Measurements from ENCODE around the gene HHAT.
"Not testable (repeated sequence)": the region's sequence is repeated elsewhere in the genome, so short reads cannot be mapped to it uniquely, and the experiment has no call there.

Gene HHAT

GRCh38 chr1:210655511-210655910 is 326.8 kb downstream of the HHAT start:
- no peak for ATAC-seq (ENCODE audit: low read depth)
- Mint-ChIP-seq H3K4me3 (no peak overlapping the region), H3K36me3 (peaks cover 12% of the 10 kb centered on the region), H3K9me3 (peaks cover 3% of the 10 kb centered on the region), H3K4me1 (peaks cover 5% of the 10 kb centered on the region), H3K27me3 (no peaks in the 10 kb centered on the region), H3K27ac (no peak overlapping the region)
- DNase-seq (ENCODE audit: low spot score in 2 of 2): no peak

GRCh38 chr1:210657806-210658205 is 329.1 kb downstream of the HHAT start:
- Mint-ChIP-seq H3K4me3 (no peak overlapping the region), H3K36me3 (peaks cover 12% of the 10 kb centered on the region), H3K27me3 (no peaks in the 10 kb centered on the region), H3K9me3 (peaks cover 3% of the 10 kb centered on the region), H3K4me1 (no peaks in the 10 kb centered on the region), H3K27ac (no peak overlapping the region)
- ATAC-seq (ENCODE audit: low read depth): no peak
- no peak for DNase-seq (ENCODE audit: low spot score in 2 of 2)

- ATAC-seq (ENCODE audit: low read depth); H3K27ac Mint-ChIP-seq; H3K9me3 Mint-ChIP-seq; H3K4me1 Mint-ChIP-seq; DNase-seq (ENCODE audit: low spot score in 2 of 2); H3K36me3 Mint-ChIP-seq; H3K4me3 Mint-ChIP-seq; H3K27me3 Mint-ChIP-seq: not testable (repeated sequence)
These were observed 332.8 kb downstream of the HHAT start for GRCh38 chr1:210661520-210661919.

GRCh38 chr1:210662291-210663050 is 333.8 kb downstream of the HHAT start:
- ATAC-seq (ENCODE audit: low read depth) (no peak), DNase-seq (ENCODE audit: low spot score in 2 of 2) (no peak)
- no peaks in the 10 kb centered on the region for H3K27me3 Mint-ChIP-seq
- peaks cover 7% of the 10 kb centered on the region for H3K36me3 Mint-ChIP-seq
- H3K27ac Mint-ChIP-seq: no peak overlapping the region
- H3K4me3 Mint-ChIP-seq: no peak overlapping the region
- peaks cover 8% of the 10 kb centered on the region for H3K4me1 Mint-ChIP-seq
- H3K9me3 Mint-ChIP-seq: peaks cover 3% of the 10 kb centered on the region

- DNase-seq (ENCODE audit: low spot score in 2 of 2) (no peak), ATAC-seq (ENCODE audit: low read depth) (no peak)
- Mint-ChIP-seq H3K9me3 (no peaks in the 10 kb centered on the region), H3K27me3 (no peaks in the 10 kb centered on the region), H3K4me3 (no peak overlapping the region), H3K27ac (no peak overlapping the region), H3K36me3 (peaks cover 2% of the 10 kb centered on the region), H3K4me1 (peaks cover 8% of the 10 kb centered on the region)
These were observed 335.2 kb downstream of the HHAT start for GRCh38 chr1:210663730-210664573.

GRCh38 chr1:210669951-210670350 is 341.2 kb downstream of the HHAT start:
- ATAC-seq (ENCODE audit: low read depth) (no peak), DNase-seq (ENCODE audit: low spot score in 2 of 2) (no peak)
- H3K36me3 Mint-ChIP-seq: peaks cover 14% of the 10 kb centered on the region
- H3K27me3 Mint-ChIP-seq: no peaks in the 10 kb centered on the region
- H3K9me3 Mint-ChIP-seq: no peaks in the 10 kb centered on the region
- no peak overlapping the region for H3K4me3 Mint-ChIP-seq
- no peak overlapping the region for H3K27ac Mint-ChIP-seq
- H3K4me1 Mint-ChIP-seq: no peaks in the 10 kb centered on the region

GRCh38 chr1:210674151-210674550 is 345.4 kb downstream of the HHAT start:
- peaks cover 28% of the 10 kb centered on the region for H3K36me3 Mint-ChIP-seq
- no peak overlapping the region for H3K27ac Mint-ChIP-seq
- ATAC-seq (ENCODE audit: low read depth) (no peak), DNase-seq (ENCODE audit: low spot score in 2 of 2) (no peak)
- no peaks in the 10 kb centered on the region for H3K27me3 Mint-ChIP-seq
- H3K9me3 Mint-ChIP-seq: no peaks in the 10 kb centered on the region
- no peak overlapping the region for H3K4me3 Mint-ChIP-seq
- no peaks in the 10 kb centered on the region for H3K4me1 Mint-ChIP-seq

- H3K36me3 Mint-ChIP-seq: peaks cover 26% of the 10 kb centered on the region
- H3K27me3 Mint-ChIP-seq: no peaks in the 10 kb centered on the region
- H3K4me1 Mint-ChIP-seq: no peaks in the 10 kb centered on the region
- DNase-seq (ENCODE audit: low spot score in 2 of 2) (no peak), ATAC-seq (ENCODE audit: low read depth) (no peak)
- H3K27ac Mint-ChIP-seq: no peak overlapping the region
- no peak overlapping the region for H3K4me3 Mint-ChIP-seq
- H3K9me3 Mint-ChIP-seq: no peaks in the 10 kb centered on the region
These were observed 347.8 kb downstream of the HHAT start for GRCh38 chr1:210676539-210676938.

- no peak overlapping the region for H3K4me3 Mint-ChIP-seq
- no peaks in the 10 kb centered on the region for H3K27me3 Mint-ChIP-seq
- H3K27ac Mint-ChIP-seq: no peak overlapping the region
- no peaks in the 10 kb centered on the region for H3K9me3 Mint-ChIP-seq
- H3K4me1 Mint-ChIP-seq: no peaks in the 10 kb centered on the region
- peaks cover 26% of the 10 kb centered on the region for H3K36me3 Mint-ChIP-seq
- DNase-seq (ENCODE audit: low spot score in 2 of 2) (no peak), ATAC-seq (ENCODE audit: low read depth) (no peak)
These were observed 348.8 kb downstream of the HHAT start for GRCh38 chr1:210677533-210677932.

GRCh38 chr1:210678306-210678705 is 349.6 kb downstream of the HHAT start:
- no peak for DNase-seq (ENCODE audit: low spot score in 2 of 2)
- peaks cover 28% of the 10 kb centered on the region for H3K36me3 Mint-ChIP-seq
- H3K9me3 Mint-ChIP-seq: no peaks in the 10 kb centered on the region
- no peaks in the 10 kb centered on the region for H3K4me1 Mint-ChIP-seq
- H3K4me3 Mint-ChIP-seq: no peak overlapping the region
- ATAC-seq (ENCODE audit: low read depth): no peak
- H3K27ac Mint-ChIP-seq: no peak overlapping the region
- no peaks in the 10 kb centered on the region for H3K27me3 Mint-ChIP-seq

GRCh38 chr1:210681158-210681557 is 352.5 kb downstream of the HHAT start:
- Mint-ChIP-seq H3K4me3 (no peak overlapping the region), H3K27ac (no peak overlapping the region), H3K36me3 (peaks cover 25% of the 10 kb centered on the region), H3K4me1 (peaks cover 6% of the 10 kb centered on the region), H3K9me3 (no peaks in the 10 kb centered on the region), H3K27me3 (no peaks in the 10 kb centered on the region)
- DNase-seq (ENCODE audit: low spot score in 2 of 2): no peak
- no peak for ATAC-seq (ENCODE audit: low read depth)

- Mint-ChIP-seq H3K27me3 (no peaks in the 10 kb centered on the region), H3K27ac (no peak overlapping the region), H3K4me3 (no peak overlapping the region), H3K4me1 (peaks cover 6% of the 10 kb centered on the region), H3K36me3 (peaks cover 18% of the 10 kb centered on the region), H3K9me3 (no peaks in the 10 kb centered on the region)
- no peak for DNase-seq (ENCODE audit: low spot score in 2 of 2)
- ATAC-seq (ENCODE audit: low read depth): no peak
These were observed 354.8 kb downstream of the HHAT start for GRCh38 chr1:210683403-210684047.

GRCh38 chr1:210684466-210685294 is 356.0 kb downstream of the HHAT start:
- DNase-seq (ENCODE audit: low spot score in 2 of 2): no peak

More at GRCh38 chr1:210684466-210685294, 356.0 kb downstream of the HHAT start:
- peaks cover 6% of the 10 kb centered on the region for H3K4me1 Mint-ChIP-seq
- H3K4me3 Mint-ChIP-seq: no peak overlapping the region
- no peak for ATAC-seq (ENCODE audit: low read depth)
- H3K27ac Mint-ChIP-seq: no peak overlapping the region
- H3K27me3 Mint-ChIP-seq: no peaks in the 10 kb centered on the region
- H3K9me3 Mint-ChIP-seq: no peaks in the 10 kb centered on the region
- H3K36me3 Mint-ChIP-seq: peaks cover 14% of the 10 kb centered on the region

All from memory B cell (primary cell).